Left ventricle myocardium inferior (tissue), 1 donor: ENCODE measurements around the gene PTPN6. TPM values are rescaled to one million over a fixed set of nuclear protein-coding genes. Genes with fewer than 3 reads are reported as not detected.

Experiments
- DNase-seq: peaks from one replicate; pipeline ENCODE4 v3.0.0-alpha.2; 2020
- H3K27ac ChIP-seq: fragments of 200-600 bp; replicated peaks from 2 replicates; pipeline ENCODE4 v1.8.0; 2021
- H3K27me3 ChIP-seq: fragments of 200-600 bp; 2 replicates; pipeline ENCODE4 v1.8.0; 2021; ENCODE audit warnings: low read depth
- H3K36me3 ChIP-seq: fragments of 200-600 bp; 2 replicates; pipeline ENCODE4 v1.8.0; 2021
- H3K4me1 ChIP-seq: fragments of 200-600 bp; 2 replicates; pipeline ENCODE4 v1.8.0; 2021
- H3K4me3 ChIP-seq: fragments of 200-600 bp; 2 replicates; pipeline ENCODE4 v1.8.0; 2021; ENCODE audit warnings: mild to moderate bottlenecking, moderate library complexity
- H3K9me3 ChIP-seq: fragments of 200-600 bp; replicated peaks from 2 replicates; pipeline ENCODE4 v1.8.0; 2021
- CTCF ChIP-seq: fragments of 200-600 bp; IDR thresholded peaks from 2 replicates; pipeline ENCODE4 v1.8.0; 2021; ENCODE audit warnings: antibody characterized with exemption, mild to moderate bottlenecking, borderline replicate concordance
- intact Hi-C: fragments of 100-400 bp; cut with micrococcal nuclease; formaldehyde crosslinking; loops from one replicate; pipeline ENCODE4 v1.11.0; 2022
- total RNA-seq: library from RNA; stranded (reverse); fragmentation: NEBNext Ultra II Directional; extraction: Animal tissue kit (Norgen Biotek cat#: 25700); gene quantifications from one replicate; pipeline ENCODE4 v1.2.1, GENCODE V29; 2021
- donor health status: DM: no; HTN: yes; CAD: no; lungs with severe emphysema.

Gene PTPN6
- total RNA-seq, 1 donor from 2014 or later: 6.7 TPM

- peak; percentile 86 for DNase-seq
- no peaks in the 10 kb centered on the region for H3K27me3 ChIP-seq
- H3K4me1 ChIP-seq: peaks cover 80% of the 10 kb centered on the region
- peak within 1 kb of the TSS; percentile 97 for H3K27ac ChIP-seq
- intact Hi-C loops: no loop called here
- H3K4me3 ChIP-seq: peak within 1 kb of the TSS; percentile 92
- H3K36me3 ChIP-seq: no peaks in the 10 kb centered on the region
- TF ChIP-seq CTCF: no peak
- H3K9me3 ChIP-seq: no peaks in the 10 kb centered on the region
Measured at GRCh38 chr12:6927379-6928021, 23.7 kb upstream of the PTPN6 start, which contains the start of gene ATN1. TSS of gene ATN1 (plus strand) at chr12:6927959. CDS start at chr12:6934002, 6,043 bp downstream.

- Histone ChIP-seq H3K27ac (peak overlapping the region; percentile 97), H3K4me1 (peaks cover 87% of the 10 kb centered on the region), H3K36me3 (no peaks in the 10 kb centered on the region), H3K27me3 (no peaks in the 10 kb centered on the region), H3K4me3 (peak overlapping the region; percentile 92), H3K9me3 (no peaks in the 10 kb centered on the region)
- DNase-seq: no peak
- intact Hi-C loops: no loop called here
- no peak for TF ChIP-seq CTCF
Measured at GRCh38 chr12:6928022-6928702, 23.0 kb upstream of the PTPN6 start.

GRCh38 chr12:6928703-6929407 is 22.3 kb upstream of the PTPN6 start:
- no peak for DNase-seq
- TF ChIP-seq CTCF: no peak

GRCh38 chr12:6929466-6930452 is 21.4 kb upstream of the PTPN6 start:
- Histone ChIP-seq H3K27ac (peak overlapping the region; percentile 97), H3K36me3 (peaks cover 1% of the 10 kb centered on the region), H3K9me3 (no peaks in the 10 kb centered on the region), H3K27me3 (no peaks in the 10 kb centered on the region), H3K4me1 (peaks cover 94% of the 10 kb centered on the region), H3K4me3 (peak overlapping the region; percentile 92)
- intact Hi-C loops: no loop called here
- no peak for TF ChIP-seq CTCF
- DNase-seq: no peak

More at GRCh38 chr12:6928703-6929407, 22.3 kb upstream of the PTPN6 start:
- no peaks in the 10 kb centered on the region for H3K9me3 ChIP-seq
- H3K27ac ChIP-seq: peak overlapping the region; percentile 97
- intact Hi-C loops: no loop called here
- H3K4me1 ChIP-seq: peaks cover 93% of the 10 kb centered on the region
- H3K27me3 ChIP-seq: no peaks in the 10 kb centered on the region
- H3K36me3 ChIP-seq: no peaks in the 10 kb centered on the region
- H3K4me3 ChIP-seq: peak overlapping the region; percentile 92

- H3K36me3 ChIP-seq: peaks cover 16% of the 10 kb centered on the region
- no peaks in the 10 kb centered on the region for H3K9me3 ChIP-seq
- H3K4me1 ChIP-seq: peaks cover 95% of the 10 kb centered on the region
- H3K27me3 ChIP-seq: no peaks in the 10 kb centered on the region
- H3K4me3 ChIP-seq: no peak overlapping the region
- no peak for DNase-seq
- peak overlapping the region; percentile 97 for H3K27ac ChIP-seq
- intact Hi-C loops: no loop called here
- no peak for TF ChIP-seq CTCF
Measured at GRCh38 chr12:6932766-6933165, 18.4 kb upstream of the PTPN6 start.
